NCI-H2107 treated with DMSO at 0.1 percent for 48 hours (cell line): ENCODE results near the gene PDLIM5.
"Not testable (repeated sequence)": the region's sequence is repeated elsewhere in the genome, so short reads cannot be mapped to it uniquely, and the experiment has no call there.

Source experiments
- DNase-seq: peaks from one replicate; lab custom pipeline; 2025; ENCODE audit not compliant: unreplicated experiment; lab: John Stamatoyannopoulos, UW

The PDLIM5 gene

DNA sequence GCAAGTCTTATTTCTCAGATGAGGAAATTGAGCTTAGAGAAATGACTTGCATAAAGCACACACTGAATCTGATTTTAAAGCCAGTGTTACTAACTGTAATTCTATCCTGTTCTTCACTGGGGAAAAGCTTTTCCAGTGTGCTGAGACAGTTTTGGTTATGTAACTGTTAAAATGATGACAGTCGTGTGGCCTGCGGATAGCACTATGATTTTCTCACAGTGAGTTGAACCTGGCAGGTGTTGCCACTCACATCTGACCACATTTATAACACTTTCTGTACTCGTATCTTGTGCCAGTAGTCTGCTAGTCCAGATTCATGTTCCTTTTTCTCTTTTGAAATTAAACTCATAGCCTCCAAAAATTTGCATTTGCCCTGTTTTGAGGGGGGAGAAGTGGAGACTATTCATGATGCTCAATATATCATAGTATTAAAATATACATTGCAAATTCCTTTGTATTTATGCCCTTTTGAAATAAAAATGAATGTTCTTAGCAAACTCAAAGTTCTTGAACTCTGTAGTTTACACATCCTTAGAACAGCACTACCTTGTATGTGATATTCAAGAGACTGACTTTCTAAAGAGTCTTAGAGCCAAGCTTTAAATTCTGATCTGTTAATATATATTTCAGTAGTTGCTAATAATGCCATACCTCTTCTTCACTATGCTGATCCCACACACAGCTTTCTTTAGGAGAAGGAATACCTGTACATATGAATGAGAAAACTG, 132.3 kb downstream of the PDLIM5 start:
- peak; percentile 3 for DNase-seq

DNA sequence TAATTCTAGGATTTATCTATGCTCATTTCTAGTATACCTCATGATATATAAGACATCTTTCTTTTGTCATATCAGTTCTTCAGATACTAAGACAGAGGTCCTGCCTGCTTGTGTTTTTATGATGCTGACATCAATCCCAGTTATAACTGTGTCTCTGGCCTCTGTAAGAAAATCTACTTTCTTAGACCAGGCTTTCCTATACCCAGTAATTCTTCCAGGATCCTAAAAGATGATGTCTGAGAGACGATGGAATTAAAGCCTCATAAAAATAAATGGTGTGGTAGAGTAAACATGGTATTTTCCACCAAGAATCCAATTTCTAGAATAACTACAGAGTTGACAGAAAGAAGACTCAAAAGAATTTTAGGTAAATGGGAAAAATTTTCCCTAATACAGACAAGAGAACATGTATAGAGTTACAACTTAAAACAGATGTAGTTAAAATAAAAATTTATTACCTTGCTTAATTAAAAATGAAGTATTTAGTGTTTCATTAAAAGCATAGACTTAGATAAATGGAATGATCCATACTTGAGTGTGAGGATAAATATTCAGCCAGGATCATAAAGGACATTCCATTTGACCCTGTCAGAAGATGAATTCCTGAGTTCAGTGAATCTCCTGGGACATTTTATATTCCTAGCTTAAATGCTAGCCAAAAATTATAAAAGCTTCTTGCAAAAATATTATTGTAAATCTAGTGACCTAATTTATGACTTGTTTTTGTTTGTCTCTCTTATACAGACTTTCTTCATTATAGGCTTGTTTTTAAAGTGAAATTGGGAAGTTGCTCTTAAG, 137.4 kb downstream of the PDLIM5 start:
- DNase-seq: no peak

DNA sequence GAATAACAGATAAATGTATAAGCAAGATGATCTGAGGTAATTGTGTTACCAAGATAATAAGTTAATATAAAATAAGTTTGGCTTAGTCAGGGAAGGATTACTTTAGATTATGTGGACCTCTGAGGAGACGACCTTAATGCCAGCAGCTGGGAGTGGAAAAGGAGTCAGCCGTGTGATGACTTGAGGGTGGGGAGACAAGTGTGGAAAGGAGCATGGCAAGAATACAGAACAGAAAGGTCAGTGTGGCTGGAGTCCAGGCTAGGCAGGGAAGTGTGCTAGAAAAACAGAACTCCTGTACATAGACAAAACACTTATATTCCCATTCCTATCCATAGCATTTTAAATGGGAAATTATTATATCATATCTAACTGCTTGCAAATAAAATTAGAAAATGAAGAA, 138.8 kb downstream of the PDLIM5 start:
- no peak for DNase-seq

DNA sequence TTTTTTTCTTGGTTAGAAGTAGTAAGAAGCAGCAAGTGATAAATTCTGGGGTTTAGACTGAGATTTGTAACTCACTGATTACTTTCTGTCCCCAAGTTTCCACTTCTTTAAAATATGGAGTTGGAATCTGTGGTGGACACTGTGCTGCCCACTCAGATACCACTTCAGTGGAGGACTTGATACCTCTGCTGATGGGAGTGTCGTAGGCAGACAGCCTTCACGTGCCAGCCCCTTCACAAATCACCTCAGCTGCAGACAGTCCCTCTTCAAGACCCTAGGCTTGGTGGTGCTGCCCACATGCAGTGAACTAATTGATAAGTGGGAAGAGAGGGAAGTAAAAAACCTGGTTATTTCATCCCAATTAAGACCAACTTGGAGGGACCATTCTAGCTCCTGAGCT, 139.5 kb downstream of the PDLIM5 start:
- DNase-seq: no peak

DNA sequence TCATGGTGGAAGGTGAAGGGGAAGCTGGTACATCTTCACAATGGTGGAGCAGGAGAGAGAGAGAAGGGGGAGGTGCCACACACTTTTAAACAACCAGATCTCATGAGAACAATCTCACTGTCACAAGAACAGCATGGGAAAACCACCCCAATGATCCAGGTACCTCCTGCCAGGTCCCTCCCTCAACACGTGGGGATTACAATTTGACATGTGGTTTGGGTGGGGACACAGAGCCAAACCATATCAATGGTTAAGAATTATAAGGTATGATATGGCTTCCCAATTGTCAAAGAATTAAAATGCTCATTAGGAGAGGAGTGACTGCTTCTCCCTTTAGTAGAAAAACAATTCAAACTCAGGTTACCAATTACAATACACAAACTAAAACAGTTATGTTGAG, 143.3 kb downstream of the PDLIM5 start:
- no peak for DNase-seq

DNA sequence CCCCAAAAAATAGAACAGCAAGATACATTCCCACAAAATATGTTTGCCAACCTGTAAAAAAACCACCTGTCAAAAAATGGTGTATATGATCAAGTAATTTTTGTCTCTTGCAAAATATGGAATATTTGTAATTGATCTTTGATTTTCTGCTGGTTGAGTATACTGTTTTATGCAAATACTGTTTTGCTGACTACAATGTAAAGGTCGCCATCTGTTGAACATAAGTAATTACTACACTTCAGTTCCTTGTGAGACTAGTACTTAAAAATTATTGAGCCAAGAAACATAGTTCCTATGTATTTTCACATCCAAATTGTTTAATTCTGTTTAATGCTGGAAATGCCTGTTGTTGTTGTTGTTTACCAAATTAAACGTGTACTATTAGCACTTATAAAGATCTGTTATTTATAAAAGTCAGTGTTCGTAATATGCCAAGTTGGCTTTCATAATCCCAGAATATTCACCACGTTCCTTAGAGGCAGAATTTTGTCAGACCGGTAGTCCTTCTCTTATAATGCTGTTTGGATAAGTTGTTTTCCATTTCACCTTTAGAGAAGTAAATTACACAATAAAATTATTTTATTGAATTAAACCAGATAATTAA, 144.2 kb downstream of the PDLIM5 start:
- no peak for DNase-seq

DNA sequence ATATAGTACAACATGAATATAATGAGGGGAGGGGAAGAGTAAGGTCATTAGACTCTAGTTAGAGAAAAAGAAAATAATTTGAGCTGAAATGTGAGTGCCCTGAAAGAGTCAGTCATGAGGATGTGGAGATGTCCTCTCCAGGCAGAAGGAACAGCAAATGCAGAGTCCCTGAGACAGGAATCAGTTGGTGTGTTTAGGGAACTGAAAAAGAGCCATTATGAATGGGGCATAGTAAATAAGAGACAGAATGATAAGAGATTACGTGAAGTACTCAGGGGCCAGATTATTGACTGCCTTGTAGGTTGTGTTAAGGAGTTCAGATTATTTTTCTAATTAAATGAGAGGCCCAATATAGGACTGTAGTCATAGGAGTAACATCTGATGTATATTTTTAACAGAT, 147.0 kb downstream of the PDLIM5 start:
- no peak for DNase-seq

DNA sequence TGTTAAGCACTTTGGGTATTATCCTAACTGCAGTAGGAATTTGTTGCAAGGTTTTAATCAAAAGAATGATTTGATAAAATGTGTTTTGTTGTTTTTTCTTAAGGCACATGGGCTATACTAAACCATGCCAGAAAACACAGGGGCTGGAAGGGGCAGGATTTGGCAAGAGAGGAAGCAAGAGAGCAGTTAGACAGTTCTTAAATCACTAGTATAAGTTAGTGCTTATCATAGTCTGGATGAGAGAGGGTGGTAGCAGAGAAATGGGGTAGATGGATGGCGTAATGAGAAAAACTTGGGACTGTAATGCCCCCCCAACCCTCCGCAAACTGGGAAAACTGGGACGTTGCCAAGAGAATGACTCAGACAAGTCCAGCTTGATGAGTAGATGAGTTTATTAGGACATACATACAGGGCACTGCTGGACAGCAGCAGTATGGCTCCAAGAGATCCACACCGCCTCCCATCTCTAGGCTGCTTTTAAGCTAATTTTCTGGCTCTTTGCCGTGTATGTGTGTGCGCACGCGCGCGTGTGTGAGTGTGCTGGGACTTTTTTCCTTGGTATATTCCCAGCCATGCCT, 151.5 kb downstream of the PDLIM5 start:
- DNase-seq: no peak

DNA sequence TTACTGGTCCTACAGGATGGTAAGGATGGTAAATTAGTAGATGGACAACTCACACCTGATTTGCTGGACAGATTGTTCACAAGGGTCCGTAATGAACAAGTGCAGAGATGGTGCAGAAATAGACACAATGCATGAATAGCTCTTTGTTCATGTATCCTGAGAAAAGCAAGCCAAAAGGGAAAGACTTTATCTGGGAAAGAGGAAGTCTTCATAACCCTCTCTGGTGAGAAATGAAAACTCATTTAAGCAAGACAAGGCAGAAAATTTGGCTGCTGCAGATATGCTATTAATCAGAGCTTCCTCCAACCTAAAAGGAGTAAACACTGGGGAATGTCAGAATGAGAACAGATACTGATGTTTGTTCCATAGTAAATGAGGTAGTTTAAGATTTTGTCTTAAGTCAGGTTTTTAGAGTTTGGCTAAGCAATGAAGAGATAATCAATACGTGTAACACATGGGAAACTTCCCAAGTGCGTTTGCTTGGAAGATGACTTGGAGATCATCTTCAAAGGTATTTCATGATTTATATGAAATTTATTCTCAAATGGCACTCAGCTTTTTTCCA, 153.6 kb downstream of the PDLIM5 start:
- no peak for DNase-seq

DNA sequence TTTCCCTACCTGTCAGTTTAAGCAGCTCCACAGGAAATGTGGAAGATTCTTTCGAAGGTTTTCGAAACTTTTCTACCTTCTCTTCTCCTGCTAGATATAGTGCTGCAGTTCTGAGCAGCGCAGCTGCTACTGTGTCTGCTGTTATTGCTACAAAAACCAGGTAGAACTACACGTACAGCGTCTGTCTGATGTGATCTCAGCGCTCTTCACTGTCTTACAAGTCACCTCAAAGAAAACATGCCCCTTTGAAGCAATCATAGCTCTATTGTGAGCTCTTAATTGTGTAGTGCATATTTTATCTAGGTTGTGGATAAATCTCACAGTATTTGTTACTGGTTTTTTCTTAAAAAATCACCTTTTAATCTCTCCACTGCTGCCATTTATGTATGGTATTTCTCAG, 158.4 kb downstream of the PDLIM5 start:
- no peak for DNase-seq

DNA sequence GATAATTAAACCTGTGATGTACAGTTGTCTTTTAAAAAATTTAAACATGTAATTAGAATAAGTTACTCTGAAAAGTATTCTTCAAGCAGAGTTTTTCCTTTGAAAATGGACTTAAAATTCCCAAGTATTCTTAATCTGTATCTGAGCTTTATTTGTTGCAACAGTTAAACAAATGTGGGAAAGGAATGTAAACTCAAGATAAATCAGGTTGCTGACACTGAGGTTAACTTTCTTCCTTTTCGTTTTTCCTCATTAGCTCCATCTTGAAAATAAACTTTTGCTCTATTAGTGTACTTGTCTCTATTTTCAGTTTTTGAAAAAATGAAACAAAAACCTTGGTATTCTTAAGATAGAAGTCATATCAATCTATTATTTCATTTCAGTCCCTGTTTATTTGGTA, 161.5 kb downstream of the PDLIM5 start:
- no peak for DNase-seq

DNA sequence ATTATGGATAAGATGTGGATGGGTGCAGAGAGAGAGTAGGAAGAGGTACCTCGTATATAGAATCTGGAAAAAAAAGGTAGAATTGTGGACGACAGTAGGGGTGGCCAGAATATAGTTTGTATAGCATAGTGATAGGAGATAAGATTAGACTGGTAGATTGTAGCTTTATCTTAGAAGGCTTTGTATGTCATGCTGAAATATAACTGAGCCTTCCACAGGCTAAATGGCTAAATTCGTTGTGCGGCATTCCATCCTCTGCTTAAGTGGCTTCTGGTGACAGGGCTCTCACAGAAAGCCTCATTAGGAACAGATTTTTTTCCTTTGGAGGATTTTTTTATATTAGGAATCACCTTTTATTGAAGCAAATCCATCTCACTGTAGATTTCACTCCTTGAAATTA, 163.7 kb downstream of the PDLIM5 start:
- no peak for DNase-seq

DNA sequence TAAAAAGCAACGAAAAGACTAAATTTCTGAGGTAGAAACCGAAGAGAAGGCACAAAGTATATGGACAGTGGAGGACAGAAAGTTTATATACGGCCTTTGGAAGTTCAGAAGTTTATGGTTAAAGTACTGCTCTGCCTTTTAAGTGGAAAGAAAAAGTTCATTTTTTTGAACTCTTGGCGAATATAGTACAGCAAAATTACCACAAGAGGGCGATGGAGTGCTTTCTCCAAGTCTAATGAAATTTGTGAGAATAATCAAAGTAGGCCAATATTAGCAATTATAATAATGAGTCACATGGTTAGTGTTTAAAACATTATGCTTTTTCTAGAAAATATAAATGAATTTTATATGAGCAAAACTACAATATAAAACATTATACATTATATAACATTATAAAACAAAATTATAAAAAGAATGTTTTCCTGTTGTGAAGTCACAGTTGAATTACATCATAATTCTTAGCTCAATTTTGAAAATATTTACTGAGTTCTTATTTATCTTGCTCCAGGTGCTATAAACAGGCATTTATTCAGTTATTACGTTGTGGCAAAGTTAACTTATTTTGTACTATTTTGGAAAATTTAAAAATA, 169.8 kb downstream of the PDLIM5 start:
- DNase-seq: no peak

DNA sequence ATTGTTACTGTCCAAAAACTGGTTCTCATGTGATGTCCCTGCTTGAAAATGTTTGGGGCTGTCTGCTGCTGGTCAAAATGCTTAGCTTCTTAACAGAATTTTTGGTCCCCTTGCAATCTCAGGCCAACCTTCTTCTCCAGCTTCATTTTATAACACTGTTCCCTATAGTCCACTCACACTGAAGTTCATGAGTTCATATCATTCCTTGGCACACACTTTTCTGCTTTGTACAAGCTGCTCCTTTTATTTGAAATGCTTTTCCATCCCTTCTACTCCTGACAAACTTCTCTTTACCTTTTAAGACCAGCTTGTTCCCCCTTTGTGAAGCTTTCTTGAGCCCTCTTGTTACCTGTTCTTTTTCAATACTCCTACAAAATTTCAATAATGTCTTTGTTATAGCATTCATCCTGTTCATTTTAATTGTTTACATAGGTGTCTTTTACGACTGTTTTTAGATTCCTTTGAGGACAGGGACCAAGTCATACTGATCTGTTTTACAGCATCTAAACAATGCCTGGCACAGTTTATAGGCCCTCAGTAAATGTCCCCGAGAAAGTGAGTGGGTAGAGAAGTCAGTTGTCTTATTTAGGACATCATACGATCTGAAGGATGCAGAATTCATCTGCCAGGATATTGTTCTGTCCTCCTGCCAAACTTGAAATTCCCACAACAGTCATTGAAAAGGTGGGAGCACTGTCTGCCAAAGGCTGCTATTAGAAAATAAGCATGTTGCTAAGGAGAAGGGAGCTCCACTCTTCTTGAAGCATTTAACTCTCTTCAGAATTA, 171.6 kb downstream of the PDLIM5 start:
- no peak for DNase-seq

DNA sequence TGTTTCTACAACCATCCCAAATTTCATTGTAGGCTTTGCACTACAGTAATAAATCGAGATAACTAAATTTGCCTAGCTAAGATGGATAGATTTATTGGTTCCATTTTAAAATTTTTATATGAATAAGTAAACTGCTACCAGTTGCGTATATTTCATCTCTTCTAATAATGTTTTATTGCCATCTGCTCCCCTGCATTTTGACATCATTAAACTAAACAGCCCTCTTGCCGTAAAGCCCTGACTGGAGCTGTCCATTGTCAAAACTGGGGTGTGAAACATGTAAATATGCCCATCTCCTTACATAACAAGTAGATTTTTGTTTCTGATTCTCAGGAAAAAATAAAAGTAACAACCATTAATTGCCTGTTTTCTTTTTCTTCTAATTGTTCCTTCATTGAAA, 175.2 kb downstream of the PDLIM5 start:
- no peak for DNase-seq

DNA sequence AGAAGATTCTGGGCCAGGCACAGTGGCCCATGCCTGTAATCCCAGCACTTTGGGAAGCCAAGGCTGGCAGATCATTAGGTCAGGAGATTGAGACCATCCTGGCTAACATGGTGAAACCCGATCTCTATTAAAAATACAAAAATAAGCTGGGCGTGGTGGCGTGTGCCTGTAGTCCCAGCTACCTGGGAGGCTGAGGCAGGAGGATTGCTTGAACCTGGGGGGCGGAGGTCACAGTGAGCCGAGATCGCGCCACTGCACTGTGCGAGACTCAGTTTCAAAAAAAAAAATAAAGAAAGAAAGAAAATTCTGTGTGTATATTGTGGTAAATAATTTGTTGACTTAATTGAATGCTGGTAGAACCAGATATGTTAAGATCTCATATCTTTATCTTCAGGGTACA, 177.3 kb downstream of the PDLIM5 start:
- DNase-seq: not testable (repeated sequence)

DNA sequence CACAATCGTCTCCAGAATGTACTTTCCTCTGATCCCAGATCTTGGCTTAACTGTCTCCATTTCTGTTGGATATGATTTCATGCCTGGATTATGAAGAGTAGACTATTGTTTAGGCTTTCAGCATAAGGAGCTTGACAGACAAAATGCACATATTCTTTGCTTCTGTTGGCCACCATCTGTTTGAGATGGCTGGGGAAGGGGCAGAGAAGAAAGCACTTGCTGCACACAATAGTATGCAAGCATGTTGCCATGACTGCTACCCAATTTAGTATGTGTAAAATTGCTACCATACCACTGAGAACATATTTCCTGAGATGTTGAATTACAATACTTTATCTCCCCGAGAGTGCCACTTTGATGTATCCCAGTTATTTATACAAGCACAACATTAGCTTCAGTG, 178.1 kb downstream of the PDLIM5 start:
- DNase-seq: no peak

DNA sequence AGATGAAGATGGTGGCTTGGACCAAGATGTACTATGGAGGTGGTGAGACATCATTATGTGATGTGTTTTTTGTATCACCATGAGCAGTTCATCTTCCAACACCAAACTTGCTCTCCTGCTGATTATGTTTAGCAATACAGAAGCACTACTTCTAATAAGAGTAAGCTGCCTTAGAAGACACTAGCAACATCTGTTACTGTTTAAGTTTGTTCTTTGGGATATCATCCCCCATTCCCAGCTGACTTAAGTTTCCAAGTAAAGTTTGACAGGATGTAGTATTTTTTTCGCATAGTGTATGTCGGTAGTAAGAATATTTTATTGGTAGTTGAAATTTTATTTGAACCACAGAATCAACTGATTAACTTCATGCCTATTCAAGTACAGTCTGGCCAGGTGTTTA, 182.5 kb downstream of the PDLIM5 start:
- no peak for DNase-seq

DNA sequence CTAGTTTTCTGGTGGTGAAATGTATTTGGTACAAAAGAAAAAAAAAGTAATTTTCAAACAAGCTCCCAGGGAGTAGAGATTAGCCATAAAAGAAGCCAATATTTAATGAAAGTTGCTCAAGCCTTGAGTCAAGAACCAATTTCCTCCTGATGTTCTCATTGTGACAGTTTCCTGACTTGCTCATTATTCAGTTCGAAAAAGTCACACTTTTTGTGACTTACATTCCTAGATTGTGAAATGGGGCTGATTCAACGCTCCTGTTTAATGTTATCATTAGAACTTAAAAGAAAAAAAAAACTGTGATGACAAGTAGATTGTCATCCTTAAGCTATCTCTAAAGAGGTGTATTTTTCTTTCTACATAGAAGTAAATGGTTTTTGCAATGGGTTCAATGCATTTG, 183.4 kb downstream of the PDLIM5 start:
- no peak for DNase-seq

DNA sequence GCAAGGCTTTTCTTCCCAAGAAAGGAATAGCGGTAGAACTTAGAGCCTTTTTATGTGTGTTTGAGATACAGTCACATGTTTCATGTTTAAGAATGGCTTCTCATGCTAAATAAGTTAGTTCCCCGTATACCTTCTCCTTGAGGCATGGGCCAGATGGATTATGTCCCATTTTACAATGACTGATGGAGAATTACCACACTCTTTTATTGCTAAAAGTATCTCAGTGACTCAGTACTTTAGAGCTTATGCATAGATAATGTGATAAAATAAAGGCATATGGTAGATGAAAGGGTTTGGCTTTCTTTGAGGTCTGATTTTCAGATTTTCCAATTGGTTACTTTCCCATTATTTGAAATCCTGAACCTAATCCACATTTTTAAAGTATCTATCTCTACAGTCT, 184.3 kb downstream of the PDLIM5 start:
- DNase-seq: no peak
